ENCODE results near the gene USP20. TPM values are rescaled to one million over a fixed set of nuclear protein-coding genes. Genes with fewer than 3 reads are reported as not detected.
A peak's percentile ranks its signal among the peaks of the same experiment; 100 is the strongest.

The USP20 gene
- total RNA-seq, 1 experiment from 2014 or later = 27.7 TPM

GRCh38 chr9:129868023-129868871, 33.0 kb downstream of the USP20 start:
- no peak for DNase-seq (ENCODE audit: low spot score)
- in situ Hi-C loops (cut with HindIII; ENCODE audit: low sequenced_read_pairs) = no loop called here

GRCh38 chr9:129868872-129869486, 33.7 kb downstream of the USP20 start:
- DNase-seq (ENCODE audit: low spot score) = no peak
- in situ Hi-C loops (cut with HindIII; ENCODE audit: low sequenced_read_pairs) = no loop called here

GRCh38 chr9:129869585-129870501, 34.6 kb downstream of the USP20 start:
- no peak for DNase-seq (ENCODE audit: low spot score)
- in situ Hi-C loops (cut with HindIII; ENCODE audit: low sequenced_read_pairs) = no loop called here

- DNase-seq (ENCODE audit: low spot score) = no peak
- in situ Hi-C loops (cut with HindIII; ENCODE audit: low sequenced_read_pairs) = no loop called here
These were observed 35.8 kb downstream of the USP20 start for GRCh38 chr9:129871046-129871445.

GRCh38 chr9:129873563-129874190, 38.4 kb downstream of the USP20 start:
- DNase-seq (ENCODE audit: low spot score) = no peak
- in situ Hi-C loops (cut with HindIII; ENCODE audit: low sequenced_read_pairs) = no loop called here

- no peak for DNase-seq (ENCODE audit: low spot score)
- in situ Hi-C loops (cut with HindIII; ENCODE audit: low sequenced_read_pairs) = no loop called here
These were observed 39.2 kb downstream of the USP20 start for GRCh38 chr9:129874261-129875101.

GRCh38 chr9:129875181-129875611, 39.9 kb downstream of the USP20 start:
- DNase-seq (ENCODE audit: low spot score) = no peak
- in situ Hi-C loops (cut with HindIII; ENCODE audit: low sequenced_read_pairs) = no loop called here

- DNase-seq (ENCODE audit: low spot score) = peak; percentile 85
- in situ Hi-C loops (cut with HindIII; ENCODE audit: low sequenced_read_pairs) = no loop called here
These were observed 40.6 kb downstream of the USP20 start for GRCh38 chr9:129875687-129876395.

GRCh38 chr9:129876815-129877214, 41.6 kb downstream of the USP20 start:
- DNase-seq (ENCODE audit: low spot score) = no peak
- in situ Hi-C loops (cut with HindIII; ENCODE audit: low sequenced_read_pairs) = no loop called here

- in situ Hi-C loops (cut with HindIII; ENCODE audit: low sequenced_read_pairs) = no loop called here
These were observed 43.0 kb downstream of the USP20 start for GRCh38 chr9:129878291-129878690.

GRCh38 chr9:129879103-129879699, 43.9 kb downstream of the USP20 start:
- no peak for DNase-seq (ENCODE audit: low spot score)
- in situ Hi-C loops (cut with HindIII; ENCODE audit: low sequenced_read_pairs) = no loop called here

More at GRCh38 chr9:129878291-129878690, 43.0 kb downstream of the USP20 start:
- no peak for DNase-seq (ENCODE audit: low spot score)

- no peak for DNase-seq (ENCODE audit: low spot score)
- in situ Hi-C loops (cut with HindIII; ENCODE audit: low sequenced_read_pairs) = no loop called here
These were observed 44.9 kb downstream of the USP20 start for GRCh38 chr9:129879991-129880653.

- DNase-seq (ENCODE audit: low spot score) = no peak
- in situ Hi-C loops (cut with HindIII; ENCODE audit: low sequenced_read_pairs) = no loop called here
These were observed 45.6 kb downstream of the USP20 start for GRCh38 chr9:129880654-129881546.

GRCh38 chr9:129881547-129882324, 46.5 kb downstream of the USP20 start:
- DNase-seq (ENCODE audit: low spot score) = no peak
- in situ Hi-C loops (cut with HindIII; ENCODE audit: low sequenced_read_pairs) = no loop called here
